Loucy (cell line): ENCODE data around the gene NCAM1.

Source experiments
- H2AFZ ChIP-seq: fragments of 200-600 bp; sonication (generic); 2 replicates; pipeline ENCODE4 v1.6.0; 2016; ENCODE audit warnings: antibody characterized with exemption, mild to moderate bottlenecking, low read length, moderate library complexity
- H3F3A ChIP-seq: fragments of 200-600 bp; 2 replicates; pipeline ENCODE4 v1.6.0; 2016; ENCODE audit warnings: antibody characterized with exemption, low read depth, mild to moderate bottlenecking
- H3K27me3 ChIP-seq: fragments of 200-600 bp; sonication (generic); 2 replicates; pipeline ENCODE4 v1.6.1; 2014; ENCODE audit warnings: low read length, mild to moderate bottlenecking; ENCODE audit not compliant: insufficient read depth, poor library complexity, severe bottlenecking
- H3K36me3 ChIP-seq: fragments of 200-600 bp; sonication (generic); 2 replicates; pipeline ENCODE4 v1.6.1; 2016; ENCODE audit warnings: low read length; ENCODE audit not compliant: insufficient read depth
- H3K4me1 ChIP-seq: fragments of 200-600 bp; sonication (generic); 2 replicates; pipeline ENCODE4 v1.5.1; 2014; ENCODE audit warnings: low read length, mild to moderate bottlenecking; ENCODE audit not compliant: insufficient read depth, poor library complexity, severe bottlenecking
- H3K4me2 ChIP-seq: fragments of 200-600 bp; sonication (generic); 2 replicates; pipeline ENCODE4 v1.6.0; 2014; ENCODE audit warnings: antibody characterized with exemption, low read length, low read depth, mild to moderate bottlenecking; ENCODE audit not compliant: poor library complexity, severe bottlenecking
- H3K4me3 ChIP-seq: fragments of 200-600 bp; sonication (generic); 2 replicates; pipeline ENCODE4 v1.5.1; 2014; ENCODE audit warnings: low read length, mild to moderate bottlenecking, mixed read lengths; ENCODE audit not compliant: poor library complexity, severe bottlenecking
- H3K79me2 ChIP-seq: fragments of 200-600 bp; sonication (generic); 2 replicates; pipeline ENCODE4 v1.6.1; 2014; ENCODE audit warnings: low read length; ENCODE audit not compliant: insufficient read depth
- H3K9ac ChIP-seq: fragments of 200-600 bp; sonication (generic); 2 replicates; pipeline ENCODE4 v1.6.0; 2014; ENCODE audit warnings: mild to moderate bottlenecking, low read depth, low read length, moderate library complexity; ENCODE audit not compliant: poor library complexity, severe bottlenecking
- H3K9me2 ChIP-seq: fragments of 200-600 bp; sonication (generic); replicated peaks from 2 replicates; pipeline ENCODE4 v1.6.1; 2016; ENCODE audit warnings: low read depth, low read length, mixed read lengths
- H3K9me3 ChIP-seq: fragments of 200-600 bp; sonication (generic); 2 replicates; pipeline ENCODE4 v1.6.1; 2014; ENCODE audit warnings: mild to moderate bottlenecking, antibody characterized with exemption, low read length, low read depth; ENCODE audit not compliant: insufficient read depth
- H4K20me1 ChIP-seq: fragments of 200-600 bp; sonication (generic); 2 replicates; pipeline ENCODE4 v1.6.0; 2014; ENCODE audit warnings: antibody characterized with exemption, low read length, mild to moderate bottlenecking; ENCODE audit not compliant: insufficient read depth, poor library complexity, severe bottlenecking
- EZH2phosphoT487 ChIP-seq: fragments of 200-600 bp; IDR thresholded peaks from 2 replicates; pipeline ENCODE4 v1.6.1; 2018; ENCODE audit warnings: antibody characterized with exemption, mild to moderate bottlenecking, moderate library complexity, borderline replicate concordance
- TF ChIP-seq, protein P1 (sequence below): fragments of 200-600 bp; sonication (generic); conservative IDR thresholded peaks from 2 replicates; pipeline ENCODE4 v1.5.1; 2014; ENCODE audit warnings: mild to moderate bottlenecking, antibody characterized with exemption, low read length

NCAM1 gene

GRCh38 chr11:113315811-113316210, 354.6 kb downstream of the NCAM1 start:
- Histone ChIP-seq H3K36me3 (no peaks in the 10 kb centered on the region), H3K79me2 (no peaks in the 10 kb centered on the region), H3K9ac (no peak overlapping the region), H3K4me1 (no peaks in the 10 kb centered on the region), H3K9me3 (no peaks in the 10 kb centered on the region), H2AFZ (no peak overlapping the region), H3K4me2 (no peak overlapping the region), H3K27me3 (no peaks in the 10 kb centered on the region), H3F3A (no peaks in the 10 kb centered on the region), H3K9me2 (no peaks in the 10 kb centered on the region), H3K4me3 (no peak overlapping the region), H4K20me1 (no peaks in the 10 kb centered on the region)
- TF ChIP-seq, protein P1, sequence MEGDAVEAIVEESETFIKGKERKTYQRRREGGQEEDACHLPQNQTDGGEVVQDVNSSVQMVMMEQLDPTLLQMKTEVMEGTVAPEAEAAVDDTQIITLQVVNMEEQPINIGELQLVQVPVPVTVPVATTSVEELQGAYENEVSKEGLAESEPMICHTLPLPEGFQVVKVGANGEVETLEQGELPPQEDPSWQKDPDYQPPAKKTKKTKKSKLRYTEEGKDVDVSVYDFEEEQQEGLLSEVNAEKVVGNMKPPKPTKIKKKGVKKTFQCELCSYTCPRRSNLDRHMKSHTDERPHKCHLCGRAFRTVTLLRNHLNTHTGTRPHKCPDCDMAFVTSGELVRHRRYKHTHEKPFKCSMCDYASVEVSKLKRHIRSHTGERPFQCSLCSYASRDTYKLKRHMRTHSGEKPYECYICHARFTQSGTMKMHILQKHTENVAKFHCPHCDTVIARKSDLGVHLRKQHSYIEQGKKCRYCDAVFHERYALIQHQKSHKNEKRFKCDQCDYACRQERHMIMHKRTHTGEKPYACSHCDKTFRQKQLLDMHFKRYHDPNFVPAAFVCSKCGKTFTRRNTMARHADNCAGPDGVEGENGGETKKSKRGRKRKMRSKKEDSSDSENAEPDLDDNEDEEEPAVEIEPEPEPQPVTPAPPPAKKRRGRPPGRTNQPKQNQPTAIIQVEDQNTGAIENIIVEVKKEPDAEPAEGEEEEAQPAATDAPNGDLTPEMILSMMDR: no peak
- no peak for TF ChIP-seq EZH2phosphoT487

DNA sequence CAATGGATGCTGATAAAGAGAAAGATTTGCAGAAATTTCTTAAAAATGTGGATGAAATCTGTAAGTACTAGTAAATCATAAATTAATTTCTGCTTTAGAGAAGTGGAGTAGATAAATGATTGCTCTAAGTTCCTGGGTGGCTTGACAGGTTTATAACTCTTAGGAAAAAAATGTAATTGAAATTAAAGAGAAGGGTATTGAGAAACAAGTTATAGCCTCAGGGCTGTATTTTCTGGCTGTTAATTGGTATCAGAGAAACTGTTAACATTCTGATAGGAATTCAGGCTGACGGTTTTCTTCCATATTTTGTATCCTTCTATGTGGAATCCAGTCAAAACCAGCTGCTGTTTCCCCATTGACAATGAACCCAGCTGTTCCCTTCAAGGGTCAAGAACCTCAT, 355.0 kb downstream of the NCAM1 start:
- no peak overlapping the region for H3K9ac ChIP-seq
- H3K4me1 ChIP-seq: no peaks in the 10 kb centered on the region
- H3K79me2 ChIP-seq: no peaks in the 10 kb centered on the region
- no peaks in the 10 kb centered on the region for H3K27me3 ChIP-seq
- no peaks in the 10 kb centered on the region for H4K20me1 ChIP-seq
- no peak overlapping the region for H3K4me3 ChIP-seq
- H3F3A ChIP-seq: no peaks in the 10 kb centered on the region
- no peak for TF ChIP-seq EZH2phosphoT487
- TF ChIP-seq, protein P1: no peak
- no peaks in the 10 kb centered on the region for H3K9me2 ChIP-seq
- no peaks in the 10 kb centered on the region for H3K36me3 ChIP-seq
- H2AFZ ChIP-seq: no peak overlapping the region
- H3K9me3 ChIP-seq: no peaks in the 10 kb centered on the region
- H3K4me2 ChIP-seq: no peak overlapping the region

DNA sequence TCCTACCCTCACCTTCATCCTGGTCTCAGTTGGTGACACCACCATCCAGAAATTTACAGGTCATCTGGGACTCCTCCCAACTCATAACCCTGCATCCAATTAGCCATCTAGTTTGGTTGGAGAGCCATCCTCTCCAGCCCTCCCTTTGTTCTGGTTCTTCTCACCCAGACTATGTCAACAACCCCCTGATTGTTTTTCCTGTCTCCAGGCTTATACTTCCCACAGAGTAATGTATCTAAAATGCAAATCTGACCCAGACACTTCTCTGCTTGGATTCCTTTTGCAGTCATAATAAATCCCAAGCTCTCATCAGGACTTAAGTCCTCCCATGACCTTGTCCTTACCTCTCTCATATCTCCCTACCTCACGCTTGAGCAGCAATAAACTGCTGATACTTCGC, 356.1 kb downstream of the NCAM1 start:
- Histone ChIP-seq H3K9ac (no peak overlapping the region), H3K4me3 (no peak overlapping the region), H3F3A (no peaks in the 10 kb centered on the region), H4K20me1 (no peaks in the 10 kb centered on the region), H3K79me2 (no peaks in the 10 kb centered on the region), H3K27me3 (no peaks in the 10 kb centered on the region), H3K4me1 (no peaks in the 10 kb centered on the region), H3K4me2 (no peak overlapping the region), H3K36me3 (no peaks in the 10 kb centered on the region), H3K9me3 (no peaks in the 10 kb centered on the region), H3K9me2 (no peaks in the 10 kb centered on the region), H2AFZ (no peak overlapping the region)
- TF ChIP-seq, protein P1: no peak
- TF ChIP-seq EZH2phosphoT487: no peak
